Dermis lymphatic vessel endothelial cell (primary cell): Measurements from ENCODE around the gene HSPA14. TPM values are rescaled to one million over a fixed set of nuclear protein-coding genes. Genes with fewer than 3 reads are reported as not detected.

Experiments
- total RNA-seq: library from RNA; depleted of rRNA; stranded (reverse); fragments of >200 nt; gene quantifications from 2 replicates; pipeline ENCODE4 v1.2.1, GENCODE V29; 2014

The HSPA14 gene, protein sequence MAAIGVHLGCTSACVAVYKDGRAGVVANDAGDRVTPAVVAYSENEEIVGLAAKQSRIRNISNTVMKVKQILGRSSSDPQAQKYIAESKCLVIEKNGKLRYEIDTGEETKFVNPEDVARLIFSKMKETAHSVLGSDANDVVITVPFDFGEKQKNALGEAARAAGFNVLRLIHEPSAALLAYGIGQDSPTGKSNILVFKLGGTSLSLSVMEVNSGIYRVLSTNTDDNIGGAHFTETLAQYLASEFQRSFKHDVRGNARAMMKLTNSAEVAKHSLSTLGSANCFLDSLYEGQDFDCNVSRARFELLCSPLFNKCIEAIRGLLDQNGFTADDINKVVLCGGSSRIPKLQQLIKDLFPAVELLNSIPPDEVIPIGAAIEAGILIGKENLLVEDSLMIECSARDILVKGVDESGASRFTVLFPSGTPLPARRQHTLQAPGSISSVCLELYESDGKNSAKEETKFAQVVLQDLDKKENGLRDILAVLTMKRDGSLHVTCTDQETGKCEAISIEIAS
- 10.0 and 13.4 TPM in 2 replicates for total RNA-seq

DNA sequence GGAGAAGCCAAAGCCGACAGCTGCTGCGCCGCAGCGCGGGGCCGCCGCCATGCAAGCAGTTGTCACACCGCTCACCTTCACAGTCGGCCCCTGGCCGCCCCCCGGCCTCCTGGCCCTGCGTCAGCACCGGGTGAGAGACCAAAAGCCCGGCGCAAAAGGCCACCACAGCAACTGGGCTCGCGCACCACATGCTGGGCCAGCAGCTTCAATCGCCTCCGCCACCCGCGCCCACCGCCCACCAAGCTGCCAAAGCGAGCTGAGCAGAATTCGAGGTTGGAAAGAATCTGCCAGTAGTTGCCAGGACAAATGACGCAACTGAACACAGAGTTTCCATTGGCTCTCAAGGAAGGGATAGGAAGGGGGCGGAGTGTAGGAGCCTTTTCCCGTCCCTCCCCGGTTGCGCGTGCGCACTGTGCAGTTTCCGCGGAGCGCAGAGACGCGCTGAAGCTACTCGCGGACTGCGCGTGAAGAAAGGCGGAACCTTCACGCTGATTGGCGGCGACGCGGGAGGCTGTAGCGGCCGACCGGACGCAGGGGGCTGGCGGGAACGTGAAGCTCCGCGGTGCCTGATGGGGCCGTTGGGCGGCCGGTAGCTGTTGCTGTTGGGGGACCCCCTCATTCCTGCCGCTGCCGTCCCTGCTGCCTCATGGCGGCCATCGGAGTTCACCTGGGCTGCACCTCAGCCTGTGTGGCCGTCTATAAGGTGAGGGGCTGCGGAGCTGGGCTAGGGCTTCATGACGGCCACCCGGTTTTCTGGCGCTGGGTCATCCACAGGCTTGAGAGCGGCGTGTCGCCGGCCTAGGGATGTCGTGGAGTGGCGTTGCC lies at the start of gene HSPA14, which contains the start of the genes CDNF and MSANTD7:
TSS of gene HSPA14 (plus strand) at position 550 of the 825 bp plus-strand sequence. CDS start at position 647, 97 bp downstream.
TSS of gene CDNF (minus strand) at position 281 of the 825 bp plus-strand sequence. CDS start at position 190, 91 bp downstream.
TSS of gene MSANTD7 (plus strand) at position 550 of the 825 bp plus-strand sequence. CDS start 3,979 bp downstream, outside the sequence.

DNA sequence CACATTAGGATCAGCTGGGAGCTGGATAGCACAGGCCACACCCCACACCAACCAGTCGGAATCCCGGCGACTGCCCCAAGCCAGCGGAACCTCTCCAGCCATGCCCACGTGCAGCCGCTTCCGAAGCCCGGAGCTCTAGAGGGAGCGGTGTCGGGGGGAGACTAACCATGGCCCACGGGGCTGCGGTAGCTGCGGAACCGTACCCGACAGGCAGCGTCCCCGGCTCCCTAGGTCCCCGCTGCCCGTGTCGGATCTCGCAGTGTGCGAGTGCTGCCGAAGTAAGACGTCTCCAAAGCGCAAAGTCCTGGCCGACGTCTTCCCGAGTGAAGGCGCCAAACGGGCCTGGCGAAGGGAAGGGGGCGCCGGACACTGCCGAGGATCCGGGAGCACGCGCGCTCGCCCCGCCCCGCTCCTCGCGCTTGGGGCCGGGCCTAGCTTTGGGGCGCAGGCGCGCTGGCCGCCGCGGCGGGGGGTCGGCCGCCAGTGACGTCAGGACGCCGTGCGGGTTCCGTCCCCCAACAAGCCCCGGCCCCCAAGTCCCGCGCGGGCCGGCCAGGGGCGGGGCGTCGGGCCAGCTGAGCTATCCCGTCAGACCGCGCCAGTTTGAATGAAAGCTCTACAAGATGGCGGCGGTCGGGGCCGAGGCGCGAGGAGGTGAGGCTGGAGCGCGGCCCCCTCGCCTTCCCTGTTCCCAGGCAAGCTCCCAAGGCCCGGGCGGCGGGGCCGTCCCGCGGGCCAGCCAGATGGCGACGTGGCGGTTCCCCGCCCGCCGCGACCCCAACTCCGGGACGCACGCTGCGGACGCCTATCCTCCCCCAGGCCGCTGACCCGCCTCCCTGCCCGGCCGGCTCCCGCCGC lies 40.4 kb downstream of the HSPA14 start, which contains the start of gene SUV39H2:
TSS of gene SUV39H2 (plus strand) at position 601 of the 858 bp plus-strand sequence. CDS start at position 624, 23 bp downstream.

Other genes with a start within 250 kb of the HSPA14 start
- 88.1 and 133 TPM in 2 replicates for gene FAM107B, start 63.4 kb upstream of the HSPA14 start, total RNA-seq
- 0.76 and 1.0 TPM in 2 replicates for gene CDNF, start 269 bp upstream of the HSPA14 start, total RNA-seq
- 15.1 and 21.7 TPM in 2 replicates for gene MSANTD7, start within 50 bp of the HSPA14 start, total RNA-seq
- 4.3 and 9.4 TPM in 2 replicates for gene SUV39H2, start 40.6 kb downstream of the HSPA14 start, total RNA-seq
- gene DCLRE1C, start 115.8 kb downstream of the HSPA14 start, total RNA-seq, result 6.1 and 9.9 TPM in 2 replicates
- 0.22 and 0.34 TPM in 2 replicates for gene MEIG1, start 121.1 kb downstream of the HSPA14 start, total RNA-seq
- gene OLAH, start 205.6 kb downstream of the HSPA14 start, total RNA-seq, result 0.26 TPM in 1 of 2 replicates, not detected in the other